AG04450 (cell line): Measurements from ENCODE around the gene LYSMD2. TPM values are rescaled to one million over a fixed set of nuclear protein-coding genes. Genes with fewer than 3 reads are reported as not detected.

Experiments
- CTCF ChIA-PET: fragments of 300-600, 350-600 bp; formaldehyde crosslinking; extraction: SDS; loops from one replicate; lab custom pipeline; 2022; ENCODE audit warnings: antibody characterized with exemption, inconsistent platforms; lab: Charles Lee
- POLR2A ChIA-PET: fragments of 350-600 bp; formaldehyde crosslinking; extraction: SDS; loops from one replicate; lab custom pipeline; 2021; ENCODE audit warnings: antibody characterized with exemption, inconsistent platforms; lab: Yijun Ruan, JAX
- DNase-seq: peaks from one replicate; pipeline ENCODE4 v3.0.0-alpha.2; 2011; ENCODE audit warnings: low read depth, low spot score
- H3K27ac ChIP-seq: one replicate; pipeline ENCODE4 v1.5.1; 2012; ENCODE audit warnings: low read depth, low read length, control low read depth
- H3K27me3 ChIP-seq: one replicate; pipeline ENCODE4 v1.6.0; 2012; ENCODE audit warnings: low read length; ENCODE audit not compliant: control insufficient read depth, insufficient read depth
- H3K4me3 ChIP-seq: 2 replicates; pipeline ENCODE4 v1.5.1; 2011; ENCODE audit warnings: mild to moderate bottlenecking, low read depth, low read length, control low read depth
- H3K9me3 ChIP-seq: 2 replicates; pipeline ENCODE4 v1.5.1; 2012; ENCODE audit warnings: low read length; ENCODE audit not compliant: control insufficient read depth, insufficient read depth
- polyA plus RNA-seq: library from polyadenylated mRNA; depleted of rRNA; stranded (reverse); fragments of >200 nt; gene quantifications from 2 replicates; pipeline ENCODE4 v1.2.3, GENCODE V29; 2011
- TF ChIP-seq, protein P1 (sequence below): IDR thresholded peaks from 2 replicates; pipeline ENCODE4 v1.5.1; 2011; ENCODE audit warnings: low read depth, low read length, control low read depth, inconsistent platforms

The LYSMD2 gene
- polyA plus RNA-seq, 1 experiment = 10.2 TPM

DNA sequence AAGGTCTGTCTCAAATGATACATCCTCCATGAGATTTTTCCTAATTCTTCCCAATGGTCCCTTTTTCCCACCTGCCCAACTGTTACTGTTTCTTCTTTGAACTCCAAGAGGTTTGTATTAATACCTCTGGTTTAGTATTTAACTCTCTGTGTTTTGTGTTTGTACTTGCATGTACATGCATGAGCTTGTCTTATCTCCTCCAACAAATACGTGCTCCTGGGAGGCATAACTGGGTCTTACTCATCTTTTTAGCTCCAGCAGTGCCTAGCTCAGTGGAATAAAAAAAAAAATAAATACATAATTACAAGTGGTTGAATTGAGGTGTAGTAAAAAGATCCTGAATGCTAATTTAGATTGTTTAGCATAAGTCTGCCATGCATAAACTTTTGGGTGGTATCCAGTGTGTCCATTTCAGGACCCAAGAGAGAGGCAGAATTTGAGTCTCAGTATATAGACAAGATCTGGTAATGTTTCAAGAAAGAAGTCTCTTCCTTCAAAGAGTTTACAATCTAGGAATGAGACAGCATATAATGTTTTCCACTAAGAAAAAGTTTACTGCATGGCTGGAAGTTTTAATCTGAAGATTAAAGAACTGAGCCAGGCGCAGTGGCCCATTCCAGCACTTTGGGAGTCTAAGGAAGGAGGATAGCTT lies 1.7 kb upstream of the LYSMD2 start:
- TF ChIP-seq, protein P1, sequence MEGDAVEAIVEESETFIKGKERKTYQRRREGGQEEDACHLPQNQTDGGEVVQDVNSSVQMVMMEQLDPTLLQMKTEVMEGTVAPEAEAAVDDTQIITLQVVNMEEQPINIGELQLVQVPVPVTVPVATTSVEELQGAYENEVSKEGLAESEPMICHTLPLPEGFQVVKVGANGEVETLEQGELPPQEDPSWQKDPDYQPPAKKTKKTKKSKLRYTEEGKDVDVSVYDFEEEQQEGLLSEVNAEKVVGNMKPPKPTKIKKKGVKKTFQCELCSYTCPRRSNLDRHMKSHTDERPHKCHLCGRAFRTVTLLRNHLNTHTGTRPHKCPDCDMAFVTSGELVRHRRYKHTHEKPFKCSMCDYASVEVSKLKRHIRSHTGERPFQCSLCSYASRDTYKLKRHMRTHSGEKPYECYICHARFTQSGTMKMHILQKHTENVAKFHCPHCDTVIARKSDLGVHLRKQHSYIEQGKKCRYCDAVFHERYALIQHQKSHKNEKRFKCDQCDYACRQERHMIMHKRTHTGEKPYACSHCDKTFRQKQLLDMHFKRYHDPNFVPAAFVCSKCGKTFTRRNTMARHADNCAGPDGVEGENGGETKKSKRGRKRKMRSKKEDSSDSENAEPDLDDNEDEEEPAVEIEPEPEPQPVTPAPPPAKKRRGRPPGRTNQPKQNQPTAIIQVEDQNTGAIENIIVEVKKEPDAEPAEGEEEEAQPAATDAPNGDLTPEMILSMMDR = no peak
- no peak overlapping the region for H3K27ac ChIP-seq
- H3K9me3 ChIP-seq = no peaks in the 10 kb centered on the region
- POLR2A ChIA-PET = no interaction called here
- peaks cover 2% of the 10 kb centered on the region for H3K27me3 ChIP-seq
- CTCF ChIA-PET = interaction anchor here (0.8 to 1.2 kb wide), 2 partner anchors 38 to 89 kb away, joined by 3 to 5 read pairs; no protein-coding TSS in a partner anchor
- DNase-seq = no peak
- no peak overlapping the region for H3K4me3 ChIP-seq

DNA sequence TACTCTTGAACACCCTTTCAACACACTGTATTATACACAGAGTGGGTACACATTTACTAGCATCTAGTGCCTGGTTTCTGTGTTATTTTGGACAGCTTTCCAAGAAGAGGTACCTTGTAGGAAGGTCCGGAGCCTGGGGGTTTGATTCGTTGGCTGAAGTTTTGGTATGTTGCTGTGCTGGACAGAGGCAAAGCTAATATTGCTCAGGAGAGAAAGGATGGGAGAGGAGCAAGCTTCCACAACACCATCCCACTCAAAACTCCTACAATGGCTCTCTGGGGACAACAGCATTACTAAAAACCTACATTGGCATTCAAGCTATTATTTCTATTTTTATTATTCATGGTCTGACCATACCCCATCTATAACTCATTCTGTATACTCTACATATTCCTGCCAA lies 1.1 kb upstream of the LYSMD2 start:
- H3K27ac ChIP-seq = no peak overlapping the region
- POLR2A ChIA-PET = interaction anchor here (0.7 kb wide), 1 partner anchor 936 kb away, joined by 4 read pairs; no protein-coding TSS in a partner anchor
- H3K27me3 ChIP-seq = peaks cover 2% of the 10 kb centered on the region
- H3K4me3 ChIP-seq = no peak overlapping the region
- CTCF ChIA-PET = interaction anchor here (0.7 to 1.2 kb wide), 3 partner anchors 39 to 88 kb away, joined by 3 to 5 read pairs (median 3); no protein-coding TSS in a partner anchor
- TF ChIP-seq, protein P1 = no peak
- H3K9me3 ChIP-seq = no peaks in the 10 kb centered on the region
- no peak for DNase-seq

DNA sequence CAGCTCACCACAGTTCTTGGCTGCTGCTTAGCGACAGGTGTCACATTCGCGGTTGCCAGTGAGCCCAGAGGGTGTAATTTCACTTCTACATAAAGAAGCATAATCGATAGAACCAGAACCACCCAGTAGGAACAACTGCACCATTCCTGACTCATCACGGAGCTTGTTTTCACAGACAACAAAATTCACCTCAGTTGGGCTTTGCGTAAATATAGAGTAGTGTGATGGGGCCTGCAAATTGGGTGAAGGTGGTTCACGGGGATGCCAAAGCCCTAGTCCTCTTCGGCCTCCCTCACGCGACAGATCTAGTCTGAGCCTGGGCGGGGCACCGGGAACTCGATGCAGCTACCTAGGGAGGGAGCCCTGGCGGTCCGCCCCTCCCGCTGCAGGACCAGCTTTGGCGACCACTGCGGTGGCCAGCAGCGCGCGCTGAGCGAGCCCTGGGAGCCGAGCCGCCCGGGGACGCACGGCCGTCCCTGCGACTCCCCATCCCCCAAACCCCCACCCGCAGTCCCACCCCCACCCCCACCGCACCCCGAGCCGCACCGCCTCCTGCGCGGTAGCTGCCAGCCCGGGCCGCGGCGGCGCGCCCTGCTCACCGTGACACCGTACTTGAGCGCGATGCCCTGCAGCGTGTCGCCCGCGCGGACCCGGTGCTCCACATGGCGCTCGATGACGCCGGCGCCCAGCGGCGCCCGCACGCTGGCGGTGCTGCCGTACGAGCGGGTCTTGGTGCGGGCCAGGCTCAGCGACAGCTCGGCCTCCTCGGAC lies 519 bp downstream of the LYSMD2 start:
- no peak overlapping the region for H3K27ac ChIP-seq
- CTCF ChIA-PET = interaction anchor here (0.9 to 2.8 kb wide), 3 partner anchors 10 to 87 kb away, joined by 4 to 16 read pairs (median 10); no protein-coding TSS in a partner anchor
- peak overlapping the region; percentile 69 for H3K4me3 ChIP-seq
- H3K27me3 ChIP-seq = no peaks in the 10 kb centered on the region
- no peak for DNase-seq
- TF ChIP-seq, protein P1 = no peak
- POLR2A ChIA-PET = interaction anchor here (0.7 kb wide), 1 partner anchor 242 kb away, joined by 6 read pairs; no protein-coding TSS in a partner anchor
- H3K9me3 ChIP-seq = no peaks in the 10 kb centered on the region

DNA sequence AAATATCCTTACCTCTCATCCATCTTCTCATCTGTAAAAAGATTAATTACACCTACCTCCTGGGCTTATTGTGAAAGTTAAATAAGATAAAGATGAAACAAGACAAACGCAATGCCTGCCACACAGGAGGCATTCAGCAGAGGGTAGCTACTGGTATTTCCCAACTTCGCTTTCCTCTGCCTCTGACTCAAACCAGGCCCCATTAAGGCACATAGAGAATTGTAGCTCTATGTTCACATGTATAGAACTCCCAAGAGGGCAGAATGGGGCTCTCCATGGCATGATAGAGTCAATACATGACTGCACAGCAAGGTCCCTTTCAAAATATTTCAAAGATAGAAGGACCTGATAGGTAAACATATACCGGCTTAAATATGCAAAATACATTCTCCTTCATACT lies 1.4 kb downstream of the LYSMD2 start:
- no peak for DNase-seq
- Histone ChIP-seq H3K27ac (no peak overlapping the region), H3K27me3 (no peaks in the 10 kb centered on the region), H3K4me3 (no peak overlapping the region), H3K9me3 (no peaks in the 10 kb centered on the region)
- ChIA-PET CTCF (interaction anchor here (0.9 to 2.8 kb wide), 3 partner anchors 9 to 86 kb away, joined by 4 to 16 read pairs (median 10); no protein-coding TSS in a partner anchor), POLR2A (no interaction called here)
- TF ChIP-seq, protein P1 = no peak
